Activated naive CD8-positive, alpha-beta T cell (primary cell): Measurements from ENCODE around the gene DRD3.

Source experiments
- H3K27ac Mint-ChIP-seq: one replicate; pipeline ENCODE4 v1.8.0; 2021; ENCODE audit warnings: mixed read lengths
- H3K27me3 Mint-ChIP-seq: one replicate; pipeline ENCODE4 v1.8.0; 2021; ENCODE audit warnings: mixed read lengths
- H3K36me3 Mint-ChIP-seq: one replicate; pipeline ENCODE4 v1.8.0; 2021; ENCODE audit warnings: mixed read lengths
- H3K4me1 Mint-ChIP-seq: one replicate; pipeline ENCODE4 v1.8.0; 2021; ENCODE audit warnings: low read depth, mixed read lengths
- H3K4me3 Mint-ChIP-seq: one replicate; pipeline ENCODE4 v1.8.0; 2021; ENCODE audit warnings: mild to moderate bottlenecking, mixed read lengths
- H3K9me3 Mint-ChIP-seq: one replicate; pipeline ENCODE4 v1.8.0; 2021; ENCODE audit warnings: low read depth, mixed read lengths

DRD3 gene

DNA sequence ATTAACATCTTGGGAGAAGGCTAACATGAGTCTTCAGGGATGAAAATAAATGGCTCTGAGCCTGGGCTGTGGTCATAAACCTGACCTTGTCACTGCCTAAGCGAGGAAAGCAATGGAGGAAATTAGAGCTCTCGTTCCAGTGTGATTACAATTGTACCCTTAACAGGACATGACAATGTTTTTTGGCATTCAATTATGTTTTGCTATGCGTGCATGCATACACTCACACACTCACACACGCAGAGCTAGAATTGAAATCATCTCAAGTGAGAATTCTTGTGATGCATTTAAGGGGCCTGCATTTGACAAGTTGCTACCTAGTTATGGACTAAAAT is 34.4 kb upstream of the DRD3 start:
- peaks cover 6% of the 10 kb centered on the region for H3K4me1 Mint-ChIP-seq
- peaks cover 3% of the 10 kb centered on the region for H3K36me3 Mint-ChIP-seq
- no peak overlapping the region for H3K27ac Mint-ChIP-seq
- no peak overlapping the region for H3K4me3 Mint-ChIP-seq
- no peaks in the 10 kb centered on the region for H3K9me3 Mint-ChIP-seq
- no peaks in the 10 kb centered on the region for H3K27me3 Mint-ChIP-seq

DNA sequence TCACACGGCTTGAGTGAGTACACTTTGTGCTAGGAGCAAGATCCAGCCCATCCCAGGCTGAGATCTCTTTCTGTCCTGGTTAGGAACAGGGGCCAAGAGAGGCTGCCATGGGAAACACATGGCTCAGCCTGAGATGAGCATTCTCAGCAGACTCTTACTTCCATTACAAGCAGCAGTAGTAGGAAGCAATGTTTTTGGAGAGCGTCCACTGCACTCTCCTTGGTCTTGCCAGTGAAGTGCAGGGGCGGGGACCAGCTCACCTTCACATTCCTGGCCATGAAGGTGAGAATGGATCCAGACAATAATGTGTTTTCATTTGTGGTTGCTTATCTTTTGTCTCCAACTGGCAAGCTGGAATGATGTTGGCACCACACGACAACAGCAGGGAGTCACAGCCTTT is 33.8 kb upstream of the DRD3 start:
- peak overlapping the region; percentile 44 for H3K4me3 Mint-ChIP-seq
- peaks cover 3% of the 10 kb centered on the region for H3K36me3 Mint-ChIP-seq
- peaks cover 6% of the 10 kb centered on the region for H3K4me1 Mint-ChIP-seq
- H3K27ac Mint-ChIP-seq: no peak overlapping the region
- H3K9me3 Mint-ChIP-seq: no peaks in the 10 kb centered on the region
- no peaks in the 10 kb centered on the region for H3K27me3 Mint-ChIP-seq

DNA sequence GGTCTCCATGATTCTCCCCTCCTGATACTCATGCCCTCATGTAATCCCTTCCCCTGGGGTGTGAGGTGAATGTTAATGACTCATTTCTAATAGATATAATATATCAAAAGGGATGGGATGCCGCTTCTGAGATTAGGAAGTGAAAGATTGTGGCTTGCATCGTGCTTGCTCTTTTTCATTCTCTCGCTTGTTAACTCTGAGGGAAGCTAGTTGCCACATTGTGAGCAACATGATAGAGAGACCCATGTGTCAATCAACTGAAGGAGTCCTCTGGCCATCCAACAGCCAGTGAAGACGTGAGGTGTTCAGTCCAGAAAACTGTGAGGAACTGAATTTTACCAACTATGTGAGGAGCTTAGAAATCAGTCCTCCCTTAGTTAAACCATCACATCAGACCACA is 28.9 kb upstream of the DRD3 start:
- Mint-ChIP-seq H3K9me3 (no peaks in the 10 kb centered on the region), H3K4me1 (peaks cover 6% of the 10 kb centered on the region), H3K4me3 (no peak overlapping the region), H3K36me3 (peaks cover 3% of the 10 kb centered on the region), H3K27ac (no peak overlapping the region), H3K27me3 (no peaks in the 10 kb centered on the region)

DNA sequence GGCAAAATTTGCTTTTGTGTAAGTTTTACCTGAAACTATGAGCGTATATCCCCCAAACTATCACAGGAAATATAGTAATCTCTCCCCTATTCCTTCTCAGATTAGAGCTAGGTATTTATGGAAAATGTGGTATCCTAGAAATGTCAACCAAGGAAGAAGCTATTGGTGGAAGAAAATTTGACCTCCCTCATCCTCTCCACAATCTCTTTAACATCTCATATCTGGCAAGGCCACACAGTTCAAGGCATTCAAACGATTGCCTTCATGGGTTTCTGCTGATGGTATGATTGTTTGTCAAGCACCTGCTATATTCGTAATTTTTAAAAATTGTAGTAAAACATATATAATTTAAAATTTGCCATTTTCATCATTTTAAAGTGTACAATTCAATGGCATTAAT is 27.5 kb upstream of the DRD3 start:
- H3K4me1 Mint-ChIP-seq: no peaks in the 10 kb centered on the region
- H3K27ac Mint-ChIP-seq: no peak overlapping the region
- peaks cover 5% of the 10 kb centered on the region for H3K36me3 Mint-ChIP-seq
- H3K4me3 Mint-ChIP-seq: no peak overlapping the region
- H3K9me3 Mint-ChIP-seq: no peaks in the 10 kb centered on the region
- no peaks in the 10 kb centered on the region for H3K27me3 Mint-ChIP-seq

DNA sequence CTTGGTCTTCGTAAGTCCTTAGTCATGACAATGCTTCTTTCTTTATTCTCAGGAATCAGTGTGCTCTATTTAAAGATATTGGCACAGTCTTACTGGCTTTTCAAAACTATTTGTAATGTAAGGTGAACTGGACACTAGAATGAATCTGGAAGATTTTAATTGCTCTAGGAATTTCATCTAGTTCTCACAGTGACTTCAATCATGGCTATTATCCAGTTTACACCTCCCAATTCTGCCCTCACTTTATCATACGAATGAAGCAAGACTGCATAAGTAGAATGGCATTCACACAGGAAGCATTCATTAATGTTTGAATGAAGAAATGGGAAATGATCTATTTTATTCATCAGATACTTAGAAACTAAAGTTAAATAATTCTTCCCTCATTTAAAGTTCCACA is 26.7 kb upstream of the DRD3 start:
- Mint-ChIP-seq H3K27ac (no peak overlapping the region), H3K4me1 (no peaks in the 10 kb centered on the region), H3K9me3 (no peaks in the 10 kb centered on the region), H3K27me3 (no peaks in the 10 kb centered on the region), H3K4me3 (no peak overlapping the region), H3K36me3 (peaks cover 5% of the 10 kb centered on the region)

DNA sequence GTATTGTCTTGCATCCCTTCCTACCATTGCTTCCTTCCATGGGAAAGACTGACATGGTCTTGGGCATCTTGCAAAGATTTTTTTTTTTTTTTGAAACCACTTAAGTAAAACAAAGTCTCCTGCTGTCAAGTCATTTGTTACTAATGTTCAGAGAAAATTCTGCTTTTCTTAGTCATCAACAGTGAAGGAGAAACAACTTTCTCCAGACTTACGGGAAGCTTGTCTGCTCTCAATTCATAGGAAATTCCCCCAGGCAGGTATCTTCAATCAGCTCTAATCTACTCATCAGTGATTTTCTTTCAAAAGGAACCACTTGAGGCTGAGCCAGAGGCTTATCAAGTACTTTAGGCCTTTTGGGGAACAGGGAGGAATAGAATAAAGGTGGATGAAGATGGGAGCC is 15.9 kb upstream of the DRD3 start:
- peaks cover 2% of the 10 kb centered on the region for H3K4me1 Mint-ChIP-seq
- H3K27me3 Mint-ChIP-seq: no peaks in the 10 kb centered on the region

DNA sequence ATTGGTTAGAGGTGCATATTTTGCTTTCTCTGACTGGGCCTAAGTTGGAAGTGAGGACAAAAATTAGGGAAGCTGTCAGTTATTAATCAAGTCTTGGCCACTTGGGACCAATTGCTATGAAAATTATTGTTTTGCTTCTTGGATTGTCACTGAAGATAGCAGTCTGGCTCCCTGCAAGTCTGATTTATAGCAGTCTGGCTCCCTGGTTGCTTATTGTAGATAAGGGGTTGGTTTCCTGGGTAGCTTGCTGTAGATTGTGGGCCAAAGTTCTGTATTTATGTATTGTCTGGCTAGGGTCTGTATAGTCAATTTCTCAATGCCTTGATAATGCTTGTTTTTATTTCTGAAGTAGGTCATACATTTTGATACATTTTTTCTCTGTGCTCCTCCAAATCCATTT is 13.3 kb upstream of the DRD3 start:
- Mint-ChIP-seq H3K27me3 (no peaks in the 10 kb centered on the region), H3K4me3 (no peak overlapping the region), H3K9me3 (no peaks in the 10 kb centered on the region), H3K36me3 (no peaks in the 10 kb centered on the region), H3K27ac (no peak overlapping the region), H3K4me1 (peaks cover 3% of the 10 kb centered on the region)

More for the DNA sequence above, 15.9 kb upstream of the DRD3 start:
- no peak overlapping the region for H3K27ac Mint-ChIP-seq
- H3K4me3 Mint-ChIP-seq: no peak overlapping the region
- H3K36me3 Mint-ChIP-seq: no peaks in the 10 kb centered on the region
- no peaks in the 10 kb centered on the region for H3K9me3 Mint-ChIP-seq

DNA sequence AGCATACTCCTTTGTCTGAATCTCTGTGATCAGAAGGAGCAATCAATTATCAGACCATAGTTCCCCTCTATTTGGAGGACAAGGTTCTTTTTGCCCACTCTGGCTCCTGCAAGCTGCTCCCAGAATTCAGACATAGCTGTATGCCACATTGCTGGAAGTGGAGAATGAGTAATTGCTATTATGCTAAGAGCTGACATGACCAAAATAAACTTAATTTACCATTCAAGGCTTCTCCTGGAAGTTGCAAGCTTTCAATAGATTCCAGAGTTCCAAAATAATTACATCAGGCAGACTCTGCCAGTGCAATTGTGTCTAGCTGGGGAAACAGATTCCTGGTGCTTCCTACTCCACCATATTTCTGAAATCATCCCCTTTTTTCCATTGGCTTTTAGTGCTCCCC is 7.6 kb upstream of the DRD3 start:
- peaks cover 6% of the 10 kb centered on the region for H3K9me3 Mint-ChIP-seq
- no peaks in the 10 kb centered on the region for H3K27me3 Mint-ChIP-seq
- no peak overlapping the region for H3K4me3 Mint-ChIP-seq
- H3K36me3 Mint-ChIP-seq: peaks cover 8% of the 10 kb centered on the region
- H3K27ac Mint-ChIP-seq: no peak overlapping the region
- H3K4me1 Mint-ChIP-seq: peaks cover 5% of the 10 kb centered on the region

DNA sequence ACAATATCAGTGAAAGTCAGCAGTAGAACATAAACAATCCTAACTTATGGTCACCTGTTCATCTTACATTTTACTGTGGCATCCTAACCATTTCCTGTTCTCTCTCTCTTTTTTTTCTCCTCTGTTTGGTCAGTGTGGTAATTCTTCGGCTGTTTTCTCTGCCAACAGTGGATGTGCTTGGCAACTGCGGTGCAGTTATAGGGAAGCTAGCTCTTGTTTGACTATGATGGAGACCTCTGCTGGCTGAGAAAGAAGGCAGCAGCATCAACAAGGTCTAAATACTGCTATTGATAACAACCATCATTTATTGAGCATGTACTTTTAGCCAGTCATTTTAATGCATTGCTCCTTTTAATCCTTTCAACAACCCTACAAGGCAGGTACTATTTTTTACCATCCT is 723 bp upstream of the DRD3 start:
- no peak overlapping the region for H3K27ac Mint-ChIP-seq
- no peak overlapping the region for H3K4me3 Mint-ChIP-seq
- peaks cover 10% of the 10 kb centered on the region for H3K4me1 Mint-ChIP-seq
- H3K36me3 Mint-ChIP-seq: peaks cover 3% of the 10 kb centered on the region
- H3K27me3 Mint-ChIP-seq: no peaks in the 10 kb centered on the region
- no peaks in the 10 kb centered on the region for H3K9me3 Mint-ChIP-seq

DNA sequence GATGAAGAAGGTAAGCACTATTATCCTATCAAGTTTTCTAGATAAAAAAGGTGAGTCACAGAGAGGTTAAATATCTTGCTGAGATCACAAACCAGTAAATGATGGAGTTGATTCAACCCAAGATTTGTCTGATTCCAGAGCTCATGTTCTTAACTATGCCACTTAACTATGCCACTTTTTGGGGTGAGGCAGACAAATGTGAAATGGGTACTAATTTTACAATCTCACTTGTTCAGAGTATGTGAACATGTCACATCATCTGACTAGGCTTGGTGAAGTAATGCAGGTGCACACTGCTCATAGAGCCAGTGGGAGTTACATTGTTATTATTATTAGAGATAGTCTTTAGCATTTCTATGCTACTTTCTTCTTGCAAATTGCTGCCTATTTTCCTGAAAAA is 2.0 kb downstream of the DRD3 start:
- Mint-ChIP-seq H3K27ac (no peak overlapping the region), H3K4me1 (peaks cover 12% of the 10 kb centered on the region), H3K9me3 (no peaks in the 10 kb centered on the region), H3K27me3 (no peaks in the 10 kb centered on the region), H3K4me3 (no peak overlapping the region), H3K36me3 (no peaks in the 10 kb centered on the region)

DNA sequence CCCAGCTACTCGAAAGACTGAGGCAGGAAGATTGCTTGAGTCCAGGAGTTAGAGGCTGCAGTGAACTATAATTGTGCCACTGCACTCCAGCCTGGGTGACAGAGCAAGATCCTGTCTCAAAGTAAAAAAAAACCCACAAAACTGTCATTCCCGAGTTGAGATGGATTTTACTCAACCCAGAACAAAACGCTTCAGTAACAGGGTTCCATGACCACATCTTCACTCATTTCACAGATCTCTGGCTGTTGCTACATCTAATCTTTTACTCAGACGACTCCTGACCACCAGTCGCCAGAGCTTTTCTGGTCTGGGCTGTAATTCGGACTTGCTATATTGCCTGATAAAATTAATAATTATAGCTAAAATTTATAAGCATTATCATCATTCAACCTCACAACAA is 2.4 kb downstream of the DRD3 start:
- Mint-ChIP-seq H3K36me3 (no peaks in the 10 kb centered on the region), H3K9me3 (no peaks in the 10 kb centered on the region), H3K27ac (no peak overlapping the region), H3K4me3 (no peak overlapping the region), H3K4me1 (peaks cover 12% of the 10 kb centered on the region), H3K27me3 (no peaks in the 10 kb centered on the region)

DNA sequence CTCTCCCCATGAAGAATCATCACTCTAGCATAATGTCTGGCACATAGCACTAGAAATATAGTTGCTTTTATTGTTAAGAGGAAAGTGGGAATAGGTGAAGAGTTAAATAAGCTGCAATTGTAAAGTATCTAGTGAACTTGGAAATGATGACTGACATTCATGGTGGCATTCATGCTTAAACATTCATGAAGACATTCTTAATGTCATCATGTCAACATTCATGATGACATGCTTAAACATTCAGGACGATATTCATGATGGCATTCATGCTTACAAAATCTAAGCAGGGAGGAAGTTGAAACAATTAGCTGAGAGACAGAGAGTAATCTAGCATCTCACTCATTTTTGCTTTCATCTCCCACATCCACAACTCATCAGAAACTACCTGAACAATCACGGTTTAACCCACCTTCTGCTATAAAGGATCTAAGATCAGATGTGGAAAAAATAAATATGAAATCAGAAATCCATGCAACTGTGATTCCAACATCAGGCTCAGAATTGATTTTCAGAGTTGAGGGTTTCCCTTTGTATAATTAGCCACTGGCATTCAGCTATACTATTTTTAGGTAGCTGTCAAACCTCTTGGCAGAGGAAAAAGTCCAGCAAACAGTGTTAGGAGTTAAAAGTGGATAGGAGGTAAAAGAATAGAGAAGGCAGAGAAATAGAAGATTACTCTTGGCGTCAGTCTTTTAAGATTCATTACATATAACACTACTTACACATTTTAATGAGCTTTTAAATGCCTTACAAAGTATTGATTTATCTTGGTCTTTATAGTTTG is 3.5 kb downstream of the DRD3 start:
- Mint-ChIP-seq H3K36me3 (no peaks in the 10 kb centered on the region), H3K9me3 (no peaks in the 10 kb centered on the region), H3K27me3 (no peaks in the 10 kb centered on the region), H3K4me3 (no peak overlapping the region), H3K27ac (no peak overlapping the region), H3K4me1 (peaks cover 12% of the 10 kb centered on the region)

DNA sequence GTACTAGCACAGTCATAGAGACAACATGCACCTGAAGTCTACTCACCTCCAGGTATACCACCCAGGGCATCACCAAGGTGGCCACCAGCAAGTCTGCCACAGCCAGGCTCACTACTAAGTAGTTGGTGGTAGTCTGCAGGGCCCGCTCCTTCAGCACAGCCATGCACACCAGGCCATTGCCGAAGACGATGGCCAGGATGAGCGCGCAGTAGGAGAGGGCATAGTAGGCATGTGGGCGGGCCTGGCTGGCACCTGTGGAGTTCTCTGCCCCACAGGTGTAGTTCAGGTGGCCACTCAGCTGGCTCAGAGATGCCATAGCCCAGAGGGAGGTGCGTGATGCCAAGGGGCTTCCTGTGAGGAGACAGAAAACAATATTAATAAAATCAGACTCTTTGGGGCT is 7.2 kb downstream of the DRD3 start:
- Mint-ChIP-seq H3K4me1 (peaks cover 10% of the 10 kb centered on the region), H3K9me3 (no peaks in the 10 kb centered on the region), H3K27ac (no peak overlapping the region), H3K36me3 (no peaks in the 10 kb centered on the region), H3K4me3 (no peak overlapping the region), H3K27me3 (no peaks in the 10 kb centered on the region)

DNA sequence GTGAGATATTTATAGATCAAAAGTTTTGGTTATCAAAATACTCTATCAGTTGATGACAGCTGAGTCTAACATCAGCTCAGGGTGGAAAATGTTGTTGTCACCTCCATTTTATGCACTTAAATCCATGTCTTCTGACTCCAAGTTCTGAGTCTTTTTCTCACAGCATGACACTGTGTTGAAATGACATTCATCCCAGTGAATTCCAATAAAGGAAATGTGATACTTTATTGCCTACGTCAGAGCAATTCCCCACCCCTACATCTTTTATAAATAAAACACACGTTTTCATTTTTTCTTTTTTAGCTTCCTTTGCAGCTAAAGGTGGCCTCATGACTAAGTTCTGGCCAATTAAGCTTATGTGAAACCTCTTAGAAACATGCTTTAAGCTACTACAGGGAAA is 10.7 kb downstream of the DRD3 start:
- Mint-ChIP-seq H3K4me3 (no peak overlapping the region), H3K27ac (no peak overlapping the region), H3K9me3 (no peaks in the 10 kb centered on the region), H3K27me3 (no peaks in the 10 kb centered on the region), H3K4me1 (no peaks in the 10 kb centered on the region), H3K36me3 (peaks cover 2% of the 10 kb centered on the region)

DNA sequence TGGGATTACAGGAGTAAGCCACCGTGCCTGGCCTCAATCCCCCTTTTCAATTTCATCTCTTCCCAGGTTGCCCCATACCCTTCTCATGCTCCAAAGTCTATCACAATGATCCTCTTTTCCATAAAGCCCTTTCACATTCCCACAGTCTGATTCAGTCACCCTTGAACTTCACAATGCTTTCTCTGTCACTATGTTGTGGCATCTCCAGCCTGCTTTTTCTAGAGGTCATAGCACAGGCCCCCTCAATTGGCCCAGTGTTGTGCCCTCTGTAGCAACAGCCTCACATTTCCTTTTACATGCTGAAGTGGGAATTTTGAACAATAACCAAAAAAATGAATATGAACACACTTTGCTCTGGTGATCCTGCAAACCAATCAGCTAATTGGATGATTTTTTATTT is 21.5 kb downstream of the DRD3 start:
- Mint-ChIP-seq H3K27me3 (no peaks in the 10 kb centered on the region), H3K4me3 (no peak overlapping the region), H3K9me3 (no peaks in the 10 kb centered on the region), H3K36me3 (no peaks in the 10 kb centered on the region), H3K27ac (no peak overlapping the region), H3K4me1 (peaks cover 7% of the 10 kb centered on the region)

DNA sequence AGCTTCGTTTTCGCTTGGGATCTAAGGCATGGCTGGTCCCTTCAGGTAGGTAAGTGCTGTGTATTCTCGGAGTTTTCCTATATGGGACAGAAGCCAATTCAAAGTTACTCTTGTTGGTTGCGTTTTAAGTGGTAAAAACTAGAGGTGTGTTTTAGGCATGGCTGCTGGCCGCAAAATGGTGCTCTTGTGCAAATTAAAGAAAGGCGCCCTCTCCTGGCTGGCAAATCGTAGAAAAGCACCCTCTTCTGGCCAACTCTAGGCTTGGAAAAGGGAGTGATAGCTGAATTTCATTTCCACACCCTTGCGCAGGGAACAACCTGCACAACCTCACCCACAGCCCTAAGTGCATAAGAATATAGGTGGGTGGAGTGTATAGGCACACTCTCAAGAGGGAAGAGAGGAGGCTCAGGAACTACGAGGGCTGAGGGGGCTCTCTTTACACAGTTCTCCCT is 23.5 kb downstream of the DRD3 start:
- Mint-ChIP-seq H3K4me1 (peaks cover 9% of the 10 kb centered on the region), H3K27me3 (no peaks in the 10 kb centered on the region), H3K36me3 (no peaks in the 10 kb centered on the region), H3K27ac (no peak overlapping the region), H3K9me3 (no peaks in the 10 kb centered on the region), H3K4me3 (no peak overlapping the region)
